ENCODE results near the gene SPINDOC. TPM values are rescaled to one million over a fixed set of nuclear protein-coding genes. Genes with fewer than 3 reads are reported as not detected.

SPINDOC gene
- total and polyA plus RNA-seq, 9 donors, result 12.1 to 32.9 (median 24.4) TPM

DNA sequence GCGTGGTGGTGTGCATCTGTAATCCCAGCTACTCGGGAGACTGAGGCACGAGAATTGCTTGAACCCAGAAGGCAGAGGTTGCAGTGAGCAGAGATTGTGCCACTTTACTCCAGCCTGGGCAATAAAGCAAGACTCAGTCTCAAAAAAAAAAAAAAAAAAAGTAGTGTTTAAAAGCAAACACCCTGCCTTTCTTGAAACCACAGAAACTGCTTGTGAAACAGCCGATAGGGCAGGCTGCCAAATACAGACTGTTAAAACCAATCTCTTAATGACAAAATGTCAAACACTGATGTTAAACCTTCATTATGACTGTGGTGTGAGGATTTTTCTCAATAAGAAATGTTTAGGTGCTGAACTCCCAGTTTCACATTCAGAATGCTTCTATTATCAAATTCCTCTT lies 53.0 kb downstream of the SPINDOC start:
- no peak overlapping the region for H3K4me3 ChIP-seq (ENCODE audit: low read length)
- no peak overlapping the region for H3K27ac ChIP-seq (ENCODE audit: low read length)
- H3K27me3 ChIP-seq (ENCODE audit: control insufficient read depth, insufficient read depth, low read length), result no peaks in the 10 kb centered on the region
- H3K4me1 ChIP-seq (ENCODE audit: control insufficient read depth, insufficient read depth, low read length), result peaks cover 13% of the 10 kb centered on the region
- no peak for DNase-seq
- H3K9me3 ChIP-seq (replicated peaks; ENCODE audit: control insufficient read depth, low read depth, low read length), result no peaks in the 10 kb centered on the region
- whole genome bisulfite sequencing (ENCODE audit: insufficient coverage), result 82% methylated on average over 3 of the region's 4 CpGs
- peaks cover 21% of the 10 kb centered on the region for H3K36me3 ChIP-seq (ENCODE audit: control insufficient read depth, insufficient read depth, low read length)

DNA sequence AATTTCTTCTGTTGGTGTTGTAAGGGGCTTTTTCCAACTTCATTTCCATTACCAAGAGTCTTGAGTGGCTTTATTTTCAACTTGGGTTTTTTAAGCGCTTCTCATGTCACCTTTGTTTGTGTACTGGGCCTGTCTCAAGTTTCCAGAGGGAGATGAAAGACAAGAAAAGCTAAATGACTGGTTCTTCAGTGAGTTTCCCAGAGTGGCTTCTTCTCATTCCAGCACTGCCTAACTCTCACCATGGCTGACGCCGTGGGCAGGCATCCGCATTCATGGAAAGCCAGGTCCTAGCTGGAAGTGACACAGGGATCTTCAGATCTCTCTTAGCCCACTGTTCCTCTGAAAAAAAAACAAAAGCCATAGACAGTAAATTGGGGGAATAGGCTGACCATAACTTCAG lies 54.3 kb downstream of the SPINDOC start:
- Histone ChIP-seq H3K4me3 (ENCODE audit: low read length) (no peak overlapping the region), H3K27me3 (ENCODE audit: control insufficient read depth, insufficient read depth, low read length) (no peaks in the 10 kb centered on the region), H3K4me1 (ENCODE audit: control insufficient read depth, insufficient read depth, low read length) (peaks cover 22% of the 10 kb centered on the region), H3K36me3 (ENCODE audit: control insufficient read depth, insufficient read depth, low read length) (peaks cover 14% of the 10 kb centered on the region), H3K9me3 (replicated peaks; ENCODE audit: control insufficient read depth, low read depth, low read length) (no peaks in the 10 kb centered on the region), H3K27ac (ENCODE audit: low read length) (no peak overlapping the region)
- DNase-seq, result no peak
- 100% methylated on average over 1 of the region's 4 CpGs for WGBS (ENCODE audit: insufficient coverage)

DNA sequence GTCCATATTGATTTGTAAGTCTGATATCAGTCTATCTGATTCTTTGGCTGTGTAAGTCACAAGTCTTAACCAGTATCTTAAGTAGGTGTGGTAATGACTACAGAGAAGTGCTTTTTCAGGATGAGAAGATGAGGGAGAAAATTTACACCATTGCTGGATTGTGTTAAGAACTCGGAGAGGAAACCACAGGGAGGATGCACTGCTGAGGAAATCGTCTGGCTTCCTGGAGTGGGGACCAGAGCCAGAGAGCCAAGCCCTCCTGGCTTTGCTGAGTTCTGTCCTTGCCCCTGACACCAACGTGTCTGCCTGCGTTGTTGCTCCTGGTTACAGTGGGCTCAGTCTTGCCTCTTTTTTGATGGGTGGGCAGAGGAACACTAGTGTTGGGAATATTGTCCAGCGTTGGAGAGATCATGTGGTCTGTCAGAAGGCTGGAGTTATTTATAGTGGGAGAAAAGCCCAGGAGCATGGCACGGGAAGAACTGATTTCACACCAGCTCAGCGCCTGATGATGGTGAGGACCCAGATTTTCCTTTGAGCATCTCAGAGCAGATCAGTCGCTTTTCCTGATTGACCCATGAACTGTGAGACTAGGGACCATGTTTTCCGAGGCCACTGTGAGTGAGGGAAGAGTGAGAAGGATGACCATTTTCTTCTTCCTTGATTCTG lies 55.3 kb downstream of the SPINDOC start:
- no peak overlapping the region for H3K4me3 ChIP-seq (ENCODE audit: low read length)
- H3K9me3 ChIP-seq (replicated peaks; ENCODE audit: control insufficient read depth, low read depth, low read length), result no peaks in the 10 kb centered on the region
- H3K27me3 ChIP-seq (ENCODE audit: control insufficient read depth, insufficient read depth, low read length), result no peaks in the 10 kb centered on the region
- peaks cover 10% of the 10 kb centered on the region for H3K36me3 ChIP-seq (ENCODE audit: control insufficient read depth, insufficient read depth, low read length)
- peaks cover 31% of the 10 kb centered on the region for H3K4me1 ChIP-seq (ENCODE audit: control insufficient read depth, insufficient read depth, low read length)
- WGBS (ENCODE audit: insufficient coverage), result 58% methylated on average over 8 of the region's 9 CpGs
- no peak overlapping the region for H3K27ac ChIP-seq (ENCODE audit: low read length)
- no peak for DNase-seq

DNA sequence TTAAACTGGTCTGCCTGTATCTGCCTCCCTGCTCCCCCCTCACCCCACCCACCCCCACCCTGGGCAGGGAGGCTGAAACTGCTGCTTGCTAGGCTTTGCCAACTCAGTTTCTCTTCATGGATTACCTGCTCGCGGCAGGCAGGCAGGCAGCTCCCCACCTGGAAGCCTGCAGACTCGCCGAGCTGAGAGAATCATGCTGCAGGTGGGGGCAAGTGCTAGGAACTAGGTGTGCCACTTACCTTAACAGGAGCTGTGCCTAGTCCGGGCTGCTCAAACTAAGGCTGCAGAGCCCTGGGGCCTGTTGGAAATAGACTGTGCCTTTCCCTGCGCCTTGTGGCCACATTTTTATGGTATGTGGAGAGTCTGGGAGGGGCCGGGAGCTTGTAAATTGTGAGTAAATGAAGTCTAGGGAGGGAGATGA lies 55.9 kb downstream of the SPINDOC start:
- H3K27ac ChIP-seq (ENCODE audit: low read length), result no peak overlapping the region
- no peak for DNase-seq
- no peaks in the 10 kb centered on the region for H3K27me3 ChIP-seq (ENCODE audit: control insufficient read depth, insufficient read depth, low read length)
- no peaks in the 10 kb centered on the region for H3K9me3 ChIP-seq (replicated peaks; ENCODE audit: control insufficient read depth, low read depth, low read length)
- peaks cover 31% of the 10 kb centered on the region for H3K4me1 ChIP-seq (ENCODE audit: control insufficient read depth, insufficient read depth, low read length)
- H3K36me3 ChIP-seq (ENCODE audit: control insufficient read depth, insufficient read depth, low read length), result peaks cover 7% of the 10 kb centered on the region
- H3K4me3 ChIP-seq (ENCODE audit: low read length), result no peak overlapping the region
- 72% methylated on average over 7 of the region's 7 CpGs for WGBS (ENCODE audit: insufficient coverage)

DNA sequence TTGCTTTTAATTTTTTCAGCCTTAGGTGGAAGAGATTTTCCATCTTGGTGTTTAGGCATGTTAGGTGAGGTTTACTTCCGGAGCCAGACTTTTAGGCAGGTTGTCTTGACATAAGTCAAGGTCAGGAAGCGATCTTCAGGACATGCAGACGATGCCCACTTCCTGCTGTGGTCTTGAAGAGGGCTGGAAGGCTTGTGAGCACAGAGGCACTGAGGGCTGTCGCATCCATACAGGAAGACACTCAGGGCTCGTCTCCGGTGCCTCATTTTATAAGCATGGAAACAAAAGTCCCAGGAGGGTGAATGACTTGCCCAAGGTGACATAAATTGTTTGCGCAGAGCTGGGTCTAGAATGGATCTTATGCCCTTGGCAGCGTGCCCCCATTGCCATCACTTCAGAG lies 56.4 kb downstream of the SPINDOC start:
- peaks cover 7% of the 10 kb centered on the region for H3K36me3 ChIP-seq (ENCODE audit: control insufficient read depth, insufficient read depth, low read length)
- no peak for DNase-seq
- no peaks in the 10 kb centered on the region for H3K27me3 ChIP-seq (ENCODE audit: control insufficient read depth, insufficient read depth, low read length)
- H3K27ac ChIP-seq (ENCODE audit: low read length), result no peak overlapping the region
- H3K4me1 ChIP-seq (ENCODE audit: control insufficient read depth, insufficient read depth, low read length), result peaks cover 36% of the 10 kb centered on the region
- H3K9me3 ChIP-seq (replicated peaks; ENCODE audit: control insufficient read depth, low read depth, low read length), result no peaks in the 10 kb centered on the region
- no peak overlapping the region for H3K4me3 ChIP-seq (ENCODE audit: low read length)
- 77% methylated on average over 8 of the region's 8 CpGs for WGBS (ENCODE audit: insufficient coverage)

DNA sequence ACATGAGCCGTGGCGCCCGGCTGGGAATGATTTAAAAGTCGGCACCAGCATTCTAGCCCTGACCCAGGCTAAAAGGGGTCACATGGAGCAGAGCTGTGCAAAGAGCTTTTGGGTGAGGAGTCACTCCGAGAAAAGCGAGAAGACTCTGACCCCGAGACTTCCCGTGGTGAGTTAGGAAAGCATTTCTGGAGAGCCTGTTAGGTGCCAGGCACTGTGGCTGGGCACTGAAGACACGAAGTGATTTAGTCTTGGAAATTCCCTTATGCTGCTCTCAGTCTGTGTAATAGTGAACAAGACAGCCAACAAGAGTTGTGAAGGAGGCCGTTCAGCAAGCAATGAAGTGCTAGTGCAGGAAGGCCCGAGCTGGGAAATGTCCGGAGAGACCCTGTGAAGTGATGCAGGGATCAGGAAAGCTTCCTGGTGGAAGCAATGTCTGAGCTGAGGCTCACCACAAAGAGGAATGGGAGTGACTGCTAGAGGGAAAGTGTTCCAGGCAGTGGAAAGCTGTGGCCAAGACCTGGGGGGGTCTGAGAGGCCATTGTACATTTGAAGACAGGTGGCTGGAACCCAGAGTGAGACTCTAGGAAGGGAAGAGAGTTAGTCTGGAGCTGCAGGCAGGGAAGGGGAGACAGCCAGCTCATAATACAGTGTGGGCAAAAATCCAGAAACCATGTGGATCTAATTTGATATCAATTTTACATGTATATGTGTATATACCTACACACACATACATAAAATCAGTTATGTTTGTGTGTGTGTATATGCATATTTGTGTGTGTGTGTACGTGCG lies 57.3 kb downstream of the SPINDOC start:
- no peaks in the 10 kb centered on the region for H3K27me3 ChIP-seq (ENCODE audit: control insufficient read depth, insufficient read depth, low read length)
- no peak overlapping the region for H3K27ac ChIP-seq (ENCODE audit: low read length)
- peaks cover 3% of the 10 kb centered on the region for H3K36me3 ChIP-seq (ENCODE audit: control insufficient read depth, insufficient read depth, low read length)
- 39% methylated on average over 12 of the region's 14 CpGs for WGBS (ENCODE audit: insufficient coverage)
- no peak overlapping the region for H3K4me3 ChIP-seq (ENCODE audit: low read length)
- peaks cover 37% of the 10 kb centered on the region for H3K4me1 ChIP-seq (ENCODE audit: control insufficient read depth, insufficient read depth, low read length)
- H3K9me3 ChIP-seq (replicated peaks; ENCODE audit: control insufficient read depth, low read depth, low read length), result no peaks in the 10 kb centered on the region
- DNase-seq, result peak; percentile 42

DNA sequence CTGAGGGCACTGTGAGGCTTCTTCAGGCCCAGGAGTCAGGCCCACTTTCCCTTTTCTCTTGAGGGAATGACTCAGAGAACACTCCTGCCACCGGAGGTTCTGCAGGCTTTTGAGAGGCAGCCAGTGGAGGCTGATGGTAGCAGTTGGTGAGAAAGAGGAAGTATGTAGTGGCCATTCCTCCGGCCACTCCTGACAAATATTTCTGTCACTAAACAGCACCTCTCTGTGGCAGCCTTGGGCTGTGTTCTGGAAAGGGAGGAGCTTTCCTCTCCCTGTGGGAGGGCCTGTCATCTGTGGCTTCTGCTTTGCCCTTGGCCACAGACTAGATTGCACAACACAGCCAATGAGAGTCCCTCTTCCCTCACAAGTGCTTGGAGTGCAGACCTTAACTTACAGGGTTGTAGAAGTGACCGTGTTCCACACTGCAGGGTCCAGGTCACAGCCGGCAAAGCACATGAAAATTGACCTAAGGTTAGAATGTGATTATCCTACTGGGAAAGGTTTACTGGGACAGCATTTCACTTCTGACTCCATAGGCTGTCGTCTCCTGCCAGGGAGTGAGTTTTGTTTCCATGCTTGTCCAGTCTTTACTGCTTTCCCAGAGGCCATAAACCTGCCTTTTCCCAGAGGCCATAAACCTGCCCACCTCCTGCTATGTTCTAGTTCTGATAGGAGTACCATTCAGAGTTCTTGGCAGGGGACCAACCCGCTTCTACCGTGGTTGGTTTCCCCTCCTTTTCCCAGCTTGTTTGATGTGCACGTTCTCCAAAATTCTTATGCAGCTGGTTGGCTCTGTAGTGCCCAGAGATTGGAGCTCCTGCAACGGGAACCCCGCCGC lies 58.9 kb downstream of the SPINDOC start:
- H3K36me3 ChIP-seq (ENCODE audit: control insufficient read depth, insufficient read depth, low read length), result peaks cover 3% of the 10 kb centered on the region
- H3K4me1 ChIP-seq (ENCODE audit: control insufficient read depth, insufficient read depth, low read length), result peaks cover 37% of the 10 kb centered on the region
- 0% methylated on average over 1 of the region's 11 CpGs for WGBS (ENCODE audit: insufficient coverage)
- H3K27ac ChIP-seq (ENCODE audit: low read length), result peak overlapping the region; percentile 38
- no peak overlapping the region for H3K4me3 ChIP-seq (ENCODE audit: low read length)
- H3K27me3 ChIP-seq (ENCODE audit: control insufficient read depth, insufficient read depth, low read length), result no peaks in the 10 kb centered on the region
- peak; percentile 91 for DNase-seq
- H3K9me3 ChIP-seq (replicated peaks; ENCODE audit: control insufficient read depth, low read depth, low read length), result no peaks in the 10 kb centered on the region

DNA sequence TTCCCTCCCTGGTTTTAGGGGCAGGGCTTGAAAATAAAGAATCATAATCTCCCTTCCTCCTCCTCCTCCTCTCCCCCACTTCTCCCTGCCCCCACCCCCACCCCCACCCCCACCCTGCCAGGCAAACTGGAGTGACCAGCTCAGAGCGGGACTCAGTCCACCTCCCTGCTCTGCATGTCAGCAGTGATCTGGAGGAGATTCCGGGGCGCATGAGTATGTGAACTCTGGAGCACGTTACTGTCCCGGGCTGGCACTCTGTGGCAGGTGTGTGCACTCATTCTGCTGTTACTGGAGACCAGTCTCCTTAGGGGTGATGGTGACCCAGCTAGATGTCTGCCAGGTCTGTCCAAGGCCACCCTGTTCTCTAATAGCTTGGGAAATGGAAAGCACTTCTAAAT lies 59.5 kb downstream of the SPINDOC start:
- WGBS (ENCODE audit: insufficient coverage), result 72% methylated on average over 5 of the region's 5 CpGs
- no peak overlapping the region for H3K27ac ChIP-seq (ENCODE audit: low read length)
- no peaks in the 10 kb centered on the region for H3K27me3 ChIP-seq (ENCODE audit: control insufficient read depth, insufficient read depth, low read length)
- H3K36me3 ChIP-seq (ENCODE audit: control insufficient read depth, insufficient read depth, low read length), result peaks cover 2% of the 10 kb centered on the region
- no peak for DNase-seq
- H3K4me1 ChIP-seq (ENCODE audit: control insufficient read depth, insufficient read depth, low read length), result peaks cover 37% of the 10 kb centered on the region
- H3K4me3 ChIP-seq (ENCODE audit: low read length), result no peak overlapping the region
- H3K9me3 ChIP-seq (replicated peaks; ENCODE audit: control insufficient read depth, low read depth, low read length), result no peaks in the 10 kb centered on the region

DNA sequence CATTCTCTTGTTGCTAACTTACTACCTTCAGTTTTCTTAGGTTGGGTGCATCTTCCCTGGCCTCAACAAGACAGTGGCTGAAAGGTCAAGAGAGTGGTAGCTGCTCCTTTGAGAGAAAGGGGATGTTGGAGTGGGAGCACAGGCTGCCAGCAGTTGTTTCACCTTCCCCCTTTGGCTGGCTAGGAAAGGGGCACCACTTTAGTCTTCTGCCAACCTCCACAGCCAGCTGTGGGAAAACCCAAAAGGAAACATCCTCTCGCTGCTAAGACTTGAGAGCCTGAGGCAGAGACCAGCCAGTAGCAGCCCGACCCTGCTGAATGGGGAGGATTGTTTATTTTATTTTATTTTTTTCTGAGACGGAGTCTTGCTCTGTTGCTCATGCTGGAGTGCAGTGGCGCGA lies 60.1 kb downstream of the SPINDOC start:
- peaks cover 37% of the 10 kb centered on the region for H3K4me1 ChIP-seq (ENCODE audit: control insufficient read depth, insufficient read depth, low read length)
- no peaks in the 10 kb centered on the region for H3K27me3 ChIP-seq (ENCODE audit: control insufficient read depth, insufficient read depth, low read length)
- no peak overlapping the region for H3K27ac ChIP-seq (ENCODE audit: low read length)
- WGBS (ENCODE audit: insufficient coverage), result no CpG with 5 or more reads among the region's 5 CpGs
- no peak overlapping the region for H3K4me3 ChIP-seq (ENCODE audit: low read length)
- peaks cover 2% of the 10 kb centered on the region for H3K36me3 ChIP-seq (ENCODE audit: control insufficient read depth, insufficient read depth, low read length)
- no peaks in the 10 kb centered on the region for H3K9me3 ChIP-seq (replicated peaks; ENCODE audit: control insufficient read depth, low read depth, low read length)
- DNase-seq, result no peak

DNA sequence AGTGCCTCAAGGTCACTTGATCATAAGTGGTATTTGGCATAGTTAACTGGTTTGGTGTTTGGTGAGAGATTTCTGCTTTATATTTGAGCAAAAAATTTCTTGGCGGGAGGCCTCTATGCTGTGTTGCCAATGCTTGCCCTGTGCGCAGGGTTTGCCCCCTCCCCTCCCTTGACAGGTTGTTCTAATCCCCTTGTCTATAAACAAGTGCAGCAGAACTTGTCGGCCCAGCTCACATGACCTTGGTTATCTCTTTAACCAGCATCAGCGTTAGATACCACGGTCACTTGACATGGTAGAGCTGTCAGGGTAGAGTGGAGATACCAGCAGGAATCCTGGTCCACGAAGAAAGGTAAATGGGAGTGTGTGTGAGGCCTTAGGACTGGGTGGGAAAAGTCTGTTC lies 61.3 kb downstream of the SPINDOC start:
- Histone ChIP-seq H3K27me3 (ENCODE audit: control insufficient read depth, insufficient read depth, low read length) (no peaks in the 10 kb centered on the region), H3K36me3 (ENCODE audit: control insufficient read depth, insufficient read depth, low read length) (peaks cover 5% of the 10 kb centered on the region), H3K4me1 (ENCODE audit: control insufficient read depth, insufficient read depth, low read length) (peaks cover 31% of the 10 kb centered on the region), H3K9me3 (replicated peaks; ENCODE audit: control insufficient read depth, low read depth, low read length) (no peaks in the 10 kb centered on the region), H3K27ac (ENCODE audit: low read length) (no peak overlapping the region), H3K4me3 (ENCODE audit: low read length) (no peak overlapping the region)
- 63% methylated on average over 2 of the region's 6 CpGs for WGBS (ENCODE audit: insufficient coverage)
- no peak for DNase-seq
